HG03039 (cell line): ENCODE results near the gene RAB3C.

Experiments used
- ATAC-seq: cut with Tn5 transposase; IDR thresholded peaks from one replicate; pipeline ENCODE4 v1.9.1; 2021; ENCODE audit warnings: mild to moderate bottlenecking, moderate library complexity; ENCODE audit not compliant: unreplicated experiment

Gene RAB3C

DNA sequence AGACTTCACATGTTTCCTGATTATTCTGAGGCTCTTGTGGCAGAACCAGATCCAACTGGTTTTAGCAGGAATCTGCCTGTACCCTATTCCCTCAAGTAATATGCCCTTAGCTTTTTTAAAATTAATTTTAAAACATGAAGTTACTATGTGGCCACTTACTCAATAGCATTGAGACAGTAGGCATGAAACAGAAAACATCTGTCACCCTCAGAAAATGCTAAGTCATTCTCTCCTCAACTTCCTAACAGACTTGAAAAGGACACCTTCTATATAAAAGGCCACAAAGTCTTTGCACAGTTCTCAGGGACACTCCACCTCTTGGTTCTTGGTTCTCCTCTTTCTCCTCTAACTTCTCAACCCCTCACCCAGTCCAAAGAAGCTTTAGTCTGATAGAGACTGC, 277.8 kb downstream of the RAB3C start:
- no peak for ATAC-seq

DNA sequence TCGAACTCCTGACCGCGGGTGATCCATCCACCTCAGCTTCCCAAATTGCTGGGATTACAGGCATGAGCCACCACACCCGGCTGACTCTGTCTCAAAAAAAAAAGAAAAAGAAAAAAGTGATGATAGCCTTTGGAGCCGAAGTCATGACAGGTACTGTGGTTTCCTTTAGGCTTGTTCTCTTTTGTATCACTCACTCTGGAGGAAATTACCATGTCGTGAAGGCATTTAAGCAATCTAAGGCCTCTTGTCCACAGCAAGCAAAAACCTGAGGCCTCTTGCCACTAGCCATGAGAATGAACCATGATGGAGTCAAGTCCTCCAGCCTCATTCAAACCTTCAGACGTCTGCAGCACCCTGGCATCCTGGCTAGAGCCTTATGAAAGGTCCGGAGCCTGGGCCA, 286.1 kb downstream of the RAB3C start:
- ATAC-seq, result no peak

DNA sequence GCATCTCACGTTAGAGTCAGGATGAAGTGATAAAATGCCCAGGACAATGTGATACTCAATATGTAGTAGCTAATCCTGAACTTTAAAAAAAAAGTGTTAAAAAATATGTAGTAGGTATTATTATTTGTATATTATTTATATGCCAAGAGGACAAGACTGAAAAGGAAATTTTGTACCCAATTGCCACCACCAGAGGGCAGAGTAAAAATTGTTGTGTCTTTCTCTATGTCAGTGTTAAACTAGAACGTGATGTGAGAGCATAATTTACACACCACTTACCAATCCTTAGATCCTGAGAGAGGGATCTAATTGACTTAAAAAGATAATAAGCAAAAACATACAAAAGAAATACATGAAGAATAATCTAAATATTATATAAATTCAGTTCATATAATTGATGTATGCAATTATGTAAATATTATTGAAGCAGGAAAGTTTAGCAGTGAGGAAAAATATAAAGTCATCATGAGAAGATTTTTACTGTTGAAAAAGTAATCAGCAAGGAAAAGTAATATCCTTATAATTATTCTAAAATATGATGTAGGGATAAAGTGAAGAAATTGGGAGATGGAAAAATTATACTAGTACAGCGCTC, 288.9 kb downstream of the RAB3C start:
- no peak for ATAC-seq

DNA sequence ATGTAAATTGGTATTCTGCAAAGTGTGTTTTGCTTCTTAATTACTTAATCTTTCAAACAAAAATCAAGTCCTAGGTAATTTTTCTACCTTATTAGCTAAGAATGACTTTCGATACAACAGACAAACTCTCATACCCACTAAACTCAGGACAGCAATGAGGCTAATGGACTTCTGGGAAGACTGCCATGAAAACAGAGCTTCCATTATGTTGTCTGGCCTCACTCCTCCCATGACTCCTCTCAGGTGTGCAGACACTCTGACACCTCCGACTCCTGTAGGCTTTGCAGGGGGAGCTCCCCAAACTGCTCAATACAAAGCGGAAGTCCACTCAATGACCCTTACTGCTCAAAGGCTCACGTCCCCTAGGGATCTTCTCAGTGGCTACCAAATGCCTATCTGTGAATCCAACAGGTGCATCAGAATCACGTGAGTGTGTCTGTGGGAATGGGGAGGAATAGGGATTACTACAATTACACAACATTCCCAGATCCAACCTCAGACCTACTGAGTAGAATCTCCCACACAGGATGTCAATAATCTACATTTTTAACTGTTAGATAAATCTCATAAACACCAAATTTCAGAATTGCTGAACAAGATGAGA, 289.9 kb downstream of the RAB3C start:
- no peak for ATAC-seq

DNA sequence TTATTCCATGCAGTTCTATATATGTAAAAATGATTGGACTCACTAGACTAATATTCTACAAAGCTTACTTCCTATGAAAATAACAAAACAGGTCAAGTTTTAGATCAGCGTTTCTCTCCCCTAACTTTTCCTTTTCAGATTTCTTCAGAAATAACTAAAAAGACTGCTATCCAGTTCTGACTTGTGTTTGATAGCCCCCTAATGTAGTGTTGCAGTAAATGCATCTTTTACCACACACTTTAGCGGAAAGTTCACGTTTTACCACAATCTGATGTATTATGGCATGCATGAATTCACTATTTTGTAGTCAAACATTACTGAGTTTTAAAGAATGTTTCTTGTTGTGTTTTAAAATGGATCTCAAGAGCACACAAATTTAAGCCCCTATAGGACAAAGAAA, 292.7 kb downstream of the RAB3C start:
- no peak for ATAC-seq

DNA sequence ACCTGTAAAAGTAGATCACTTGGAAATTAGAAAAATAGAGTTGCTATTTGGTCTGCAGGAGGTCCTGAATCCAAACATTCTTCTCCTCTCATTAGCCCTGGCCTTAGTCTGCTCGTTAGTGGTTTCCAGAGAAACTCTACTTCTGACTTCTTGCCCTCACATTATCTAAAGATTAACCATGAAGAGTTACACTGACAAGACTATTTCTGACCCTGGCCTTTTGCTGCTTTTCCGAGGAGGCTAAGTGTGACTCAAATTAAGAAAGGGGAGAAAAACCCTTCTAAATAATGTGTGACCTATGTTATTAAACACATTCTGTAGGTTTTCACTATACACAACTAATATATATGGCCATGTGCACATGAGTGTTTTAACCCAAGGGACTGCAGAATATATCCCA, 302.4 kb downstream of the RAB3C start:
- ATAC-seq, result no peak

DNA sequence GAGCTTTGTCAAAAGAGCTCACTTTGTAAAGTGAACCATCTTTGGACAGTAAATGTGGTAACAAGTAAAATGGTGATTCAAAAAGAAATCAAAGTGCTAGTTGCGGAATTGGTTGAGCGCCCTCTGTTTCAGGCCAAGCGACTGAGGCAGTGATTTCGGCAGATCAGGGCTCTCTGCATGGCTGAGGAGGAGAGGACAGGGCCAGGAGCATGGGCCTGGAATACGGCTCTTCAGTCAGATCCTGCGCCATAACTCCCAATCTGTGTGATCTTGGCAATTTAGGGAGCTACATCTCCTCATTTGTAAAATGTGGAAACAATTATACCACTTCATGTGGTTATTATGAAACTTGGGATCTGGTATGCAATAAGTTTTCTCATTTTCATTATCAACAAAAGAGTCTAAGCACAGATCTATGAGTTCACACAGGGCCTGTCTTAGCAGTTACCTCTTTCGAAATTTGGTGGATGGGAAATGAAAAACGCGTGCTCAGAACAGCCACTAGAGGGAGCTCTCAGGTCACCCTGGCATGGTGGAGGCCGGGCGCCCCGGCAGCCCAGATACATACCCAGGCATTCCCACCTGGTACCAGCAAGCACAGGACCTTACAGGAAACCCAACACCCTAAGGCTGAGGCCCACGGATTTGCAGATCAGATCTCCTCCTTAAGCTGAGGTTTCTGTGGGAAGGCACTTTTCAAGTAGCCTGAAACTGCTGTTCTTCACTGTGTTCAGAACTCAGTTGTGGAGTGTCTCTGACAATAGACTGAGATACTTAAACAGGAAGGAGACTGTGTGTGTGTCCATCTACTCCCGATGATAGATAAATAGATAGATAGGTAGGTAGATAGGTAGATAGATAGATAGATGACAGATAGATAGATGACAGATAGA, 303.7 kb downstream of the RAB3C start:
- peak; percentile 61 for ATAC-seq

DNA sequence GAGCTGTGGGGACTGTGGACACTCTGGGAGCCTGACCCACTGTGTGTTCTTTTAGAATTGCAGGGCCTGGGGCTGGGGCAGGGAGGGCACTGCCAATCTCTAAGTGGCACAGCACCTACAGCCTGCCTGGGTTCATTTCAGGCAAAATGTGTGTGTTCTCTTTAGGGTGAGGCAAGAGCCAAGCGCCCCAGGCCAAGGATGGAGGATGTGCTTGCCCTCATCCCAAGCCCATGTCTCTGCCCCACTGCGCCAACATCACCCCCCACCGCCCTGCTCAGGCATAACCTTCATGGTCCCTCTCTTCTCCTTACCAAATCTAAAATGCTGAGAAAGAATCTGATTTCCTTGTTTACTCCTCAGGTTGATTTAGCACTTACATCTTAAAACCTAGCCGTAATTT, 304.4 kb downstream of the RAB3C start:
- no peak for ATAC-seq

DNA sequence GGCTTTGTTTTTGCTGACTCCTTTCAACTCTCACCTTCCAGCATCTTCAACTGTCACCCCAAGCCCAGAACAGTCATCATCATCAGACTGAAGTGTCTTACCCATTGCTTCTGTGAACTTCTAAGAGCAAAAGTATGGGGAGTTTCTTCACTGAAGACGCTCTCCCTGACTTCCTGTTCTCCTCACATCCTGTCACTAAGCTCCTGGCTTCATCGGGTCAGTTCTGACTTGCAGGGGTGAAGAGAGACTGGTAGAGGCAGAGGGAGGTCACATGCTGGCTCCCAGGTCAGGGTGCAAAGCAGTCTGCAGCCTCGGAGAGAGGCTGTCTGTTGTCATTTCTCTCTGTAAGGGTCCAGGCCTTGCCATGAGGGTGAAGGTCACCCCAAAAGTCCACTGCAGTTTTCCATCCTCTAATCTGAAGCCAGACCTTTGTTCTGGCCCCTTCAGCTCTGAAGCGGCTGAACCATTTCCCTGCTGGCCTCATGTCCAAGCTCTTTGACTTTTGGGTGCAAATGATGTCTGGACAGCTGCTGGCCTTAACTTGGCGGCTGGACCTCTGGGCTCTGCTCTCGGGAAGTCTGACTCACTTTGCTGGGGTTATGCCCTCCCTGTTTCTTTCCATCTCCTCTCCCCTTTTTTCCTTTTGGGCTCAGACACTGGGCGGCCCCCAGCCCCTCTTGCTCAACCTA, 305.0 kb downstream of the RAB3C start:
- ATAC-seq, result no peak

DNA sequence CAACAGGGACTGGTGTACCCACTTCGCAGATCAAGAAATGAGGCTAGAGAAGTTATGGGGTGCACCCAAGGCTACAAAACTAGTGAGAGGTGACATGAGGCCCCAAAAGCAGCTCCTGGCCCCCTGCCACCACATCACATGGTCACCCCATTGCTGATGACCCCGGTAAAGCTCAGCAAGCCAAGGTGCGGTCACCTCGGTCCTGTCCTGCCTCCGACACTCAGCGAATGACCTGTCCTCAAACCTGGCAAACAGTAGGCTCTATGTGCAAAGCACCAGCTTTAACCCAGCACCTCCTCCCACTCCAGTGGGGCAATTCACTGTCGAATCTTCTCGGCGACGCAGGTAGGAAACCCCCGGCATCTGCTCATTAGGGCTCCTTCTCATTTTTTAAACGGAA, 307.4 kb downstream of the RAB3C start:
- no peak for ATAC-seq

DNA sequence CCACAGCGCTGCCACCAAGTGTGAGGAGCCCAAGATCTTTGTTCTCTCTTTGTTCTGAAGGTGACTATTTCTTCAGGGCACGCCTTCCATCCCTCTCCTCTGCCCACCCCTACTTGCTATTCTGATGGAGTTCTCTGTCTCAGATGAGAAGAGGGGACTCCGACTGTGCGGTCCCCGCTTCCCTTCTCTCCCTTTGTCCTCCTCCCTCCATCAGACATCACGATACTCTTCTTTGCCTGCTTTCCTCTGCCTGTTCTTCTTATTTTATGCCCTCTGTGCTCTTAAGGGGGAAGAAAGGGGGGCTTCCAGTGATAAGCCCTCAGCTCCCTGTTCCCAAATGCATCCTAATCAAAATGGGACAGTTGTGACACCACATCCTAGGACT, 307.8 kb downstream of the RAB3C start:
- ATAC-seq, result no peak

DNA sequence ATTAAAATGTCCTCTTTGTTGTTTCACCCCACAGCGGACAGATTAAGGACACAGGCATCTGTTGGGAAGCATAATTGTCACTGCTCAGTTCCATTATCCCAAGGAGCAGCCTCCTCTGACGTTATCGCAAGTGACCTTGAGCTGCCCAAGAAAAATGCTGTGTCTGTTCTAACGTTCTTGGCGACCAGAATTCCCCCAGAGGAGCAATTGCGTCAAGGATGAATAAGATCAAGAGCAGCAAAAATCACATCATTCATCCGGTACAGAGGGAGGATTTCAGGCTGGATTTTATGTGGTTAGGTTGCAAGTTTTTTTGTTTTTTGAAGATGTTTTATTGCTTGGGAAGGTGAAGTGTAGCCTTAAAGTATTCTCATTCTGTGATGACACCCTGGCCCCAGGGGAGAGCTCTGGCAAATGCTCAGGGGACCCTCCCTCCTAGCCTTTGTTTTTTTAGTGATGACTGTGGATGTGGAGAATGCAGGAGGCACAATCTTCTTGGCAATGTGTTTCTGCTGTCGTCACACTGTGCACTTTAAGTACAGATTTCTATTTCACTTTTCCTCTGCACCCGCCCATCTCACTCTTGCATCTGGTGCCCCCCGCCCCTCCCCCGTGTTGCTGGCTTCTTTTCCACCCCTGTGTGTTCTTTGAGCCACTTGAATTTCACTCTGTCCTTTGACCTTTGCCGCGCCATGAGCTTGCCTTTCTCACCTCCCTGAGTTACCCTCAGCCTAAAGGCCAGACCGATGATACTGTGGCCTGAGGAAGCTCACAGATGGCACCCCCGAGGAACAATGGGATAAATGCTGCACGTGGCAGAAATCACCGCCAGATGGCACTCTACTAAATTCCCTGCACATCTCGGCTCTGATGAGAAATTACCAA, 308.5 kb downstream of the RAB3C start:
- ATAC-seq, result peak; percentile 39

DNA sequence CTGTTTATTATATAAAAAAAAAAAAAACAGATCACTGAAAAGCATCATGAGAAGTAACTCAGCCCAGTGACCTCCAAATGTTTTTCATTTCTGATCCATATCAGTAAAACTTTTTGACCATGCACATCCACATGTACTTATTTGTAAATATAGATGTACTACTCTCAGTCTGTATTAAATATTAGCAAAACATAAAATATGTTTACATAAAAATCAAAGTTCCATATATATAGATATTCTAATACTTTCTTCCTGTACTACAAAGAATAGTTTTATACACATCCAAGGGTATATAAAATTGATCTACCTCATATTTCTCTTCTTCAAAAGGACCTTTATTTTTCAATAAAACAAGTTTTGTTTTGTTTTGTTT, 309.1 kb downstream of the RAB3C start:
- ATAC-seq, result no peak

DNA sequence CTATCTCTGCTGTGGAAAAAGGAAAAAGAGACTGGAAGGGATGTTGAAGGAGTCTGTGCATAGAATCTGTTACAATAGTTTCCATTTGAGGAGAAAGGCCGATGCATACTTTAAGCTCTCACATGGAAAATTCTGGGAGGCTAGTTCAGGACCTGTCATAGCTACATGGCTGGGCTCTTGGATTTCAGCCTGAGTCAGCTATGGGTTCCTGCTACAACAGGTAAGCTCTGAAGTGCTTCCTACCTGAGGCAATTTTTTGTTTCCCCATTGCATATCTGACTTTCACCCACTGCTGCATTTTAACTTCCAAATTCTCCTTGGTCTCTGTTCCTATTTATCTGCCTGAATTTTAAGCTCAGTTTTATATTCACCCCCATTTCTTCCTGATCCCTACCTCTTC, 310.7 kb downstream of the RAB3C start:
- ATAC-seq, result no peak

DNA sequence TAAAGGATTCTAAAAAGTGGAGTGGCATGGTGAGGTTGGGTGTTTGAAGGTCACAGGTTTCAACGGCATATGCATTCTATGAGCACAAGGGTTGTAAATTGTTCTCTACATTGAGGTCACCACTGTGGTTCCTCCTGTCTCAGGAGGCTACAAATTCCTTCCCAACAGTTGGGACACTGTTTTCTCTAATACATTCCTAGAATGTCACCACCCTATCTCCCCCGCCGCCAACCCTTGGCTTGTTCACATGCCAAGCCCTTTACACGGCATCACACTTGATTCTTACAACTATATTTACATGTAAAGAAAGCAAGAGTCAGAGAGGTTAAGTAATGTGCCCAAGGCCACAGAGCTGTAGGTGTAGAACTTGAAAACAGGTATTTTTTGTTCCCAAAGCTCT, 315.1 kb downstream of the RAB3C start:
- no peak for ATAC-seq

DNA sequence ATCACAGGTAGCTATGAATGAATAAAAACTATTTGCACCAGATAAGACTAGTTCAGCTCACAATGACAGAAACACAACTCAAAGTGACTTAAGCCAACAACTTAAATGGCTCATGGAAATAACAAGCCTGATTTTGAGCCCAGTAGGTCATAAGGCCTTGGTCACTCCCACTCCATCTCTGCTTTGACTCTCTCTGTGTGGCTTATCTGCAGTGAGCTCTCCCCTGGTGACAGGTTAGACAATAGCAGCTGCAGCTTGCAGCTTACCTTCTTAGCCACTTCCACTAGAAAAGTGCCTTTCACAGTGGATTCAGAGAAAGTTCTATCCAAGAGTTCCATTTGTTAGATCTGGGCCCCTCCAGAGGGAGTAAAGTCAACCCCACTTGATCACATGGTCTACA, 315.7 kb downstream of the RAB3C start:
- no peak for ATAC-seq

DNA sequence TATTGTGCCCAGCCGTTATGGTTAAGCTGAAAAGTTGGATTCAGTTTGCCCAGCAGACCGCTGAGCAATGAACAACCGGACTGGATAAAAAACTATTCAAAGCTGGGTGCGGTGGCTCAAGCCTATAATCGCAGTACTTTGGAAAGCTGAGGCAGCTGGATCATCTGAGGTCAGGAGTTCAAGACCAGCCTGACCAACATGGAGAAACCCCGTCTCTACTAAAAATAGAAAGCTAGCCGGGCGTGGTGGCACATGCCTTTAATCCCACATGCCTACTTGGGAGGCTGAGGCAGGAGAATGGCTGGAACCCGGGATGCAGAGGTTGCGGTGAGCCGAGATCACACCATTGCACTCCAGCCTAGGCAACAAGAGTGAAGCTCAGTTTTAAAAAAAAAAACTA, 318.4 kb downstream of the RAB3C start:
- ATAC-seq, result no peak

DNA sequence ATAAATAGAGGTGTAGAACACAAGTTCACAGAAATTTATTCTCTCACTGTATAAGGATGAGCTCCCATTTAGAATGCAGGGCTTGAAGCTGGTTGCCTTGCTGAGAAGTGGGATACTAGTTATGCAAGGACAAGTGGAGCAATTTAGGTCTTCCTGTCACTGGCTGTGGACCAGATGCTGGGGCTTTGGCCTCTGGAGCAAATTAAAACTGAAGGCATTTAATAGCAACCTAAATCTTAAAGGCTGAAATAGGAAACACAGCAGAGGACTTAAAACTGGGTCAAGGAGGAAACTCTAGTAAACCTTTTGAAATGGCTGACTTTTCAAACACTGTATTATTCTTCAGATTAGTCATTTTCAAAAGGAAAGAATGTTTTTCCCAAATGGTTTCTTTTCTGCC, 319.4 kb downstream of the RAB3C start:
- ATAC-seq, result no peak

DNA sequence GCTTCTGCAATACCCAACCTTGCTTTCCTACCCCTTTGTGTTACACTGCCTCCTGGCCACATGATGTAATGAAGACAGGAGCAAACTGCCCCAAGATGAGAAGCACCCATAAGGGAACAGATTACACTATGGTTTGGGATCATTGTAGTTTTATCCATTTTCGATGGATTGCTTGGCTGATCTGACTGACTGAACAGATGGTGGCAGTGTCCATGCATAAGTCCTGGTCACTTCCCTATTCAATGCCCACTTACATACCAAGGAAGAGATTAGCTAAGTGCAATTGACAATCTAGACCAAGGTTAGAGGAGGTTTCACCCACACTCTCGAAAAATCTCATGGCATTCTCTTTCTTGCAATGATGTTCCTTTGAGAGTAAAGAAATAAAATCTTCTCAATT, 319.9 kb downstream of the RAB3C start:
- ATAC-seq, result no peak

DNA sequence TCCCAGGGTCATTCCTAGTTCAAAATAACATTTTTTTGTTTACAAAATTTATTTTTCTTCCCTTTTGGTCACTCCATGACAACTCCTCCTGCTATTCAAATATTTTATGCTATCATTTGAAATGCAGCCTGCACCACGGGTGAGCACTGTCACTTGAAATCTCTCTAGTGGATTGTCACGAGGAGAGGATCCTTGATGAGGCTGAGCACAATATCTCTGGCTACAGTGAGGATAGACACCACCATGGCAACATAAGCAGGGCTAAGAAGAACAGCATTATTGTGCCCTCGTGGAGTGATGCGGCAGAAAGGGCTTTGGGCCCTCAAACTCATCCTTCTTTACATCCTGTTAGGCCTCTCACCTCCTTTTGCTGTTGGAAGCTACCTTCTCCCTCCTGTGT, 321.9 kb downstream of the RAB3C start:
- ATAC-seq, result no peak

DNA sequence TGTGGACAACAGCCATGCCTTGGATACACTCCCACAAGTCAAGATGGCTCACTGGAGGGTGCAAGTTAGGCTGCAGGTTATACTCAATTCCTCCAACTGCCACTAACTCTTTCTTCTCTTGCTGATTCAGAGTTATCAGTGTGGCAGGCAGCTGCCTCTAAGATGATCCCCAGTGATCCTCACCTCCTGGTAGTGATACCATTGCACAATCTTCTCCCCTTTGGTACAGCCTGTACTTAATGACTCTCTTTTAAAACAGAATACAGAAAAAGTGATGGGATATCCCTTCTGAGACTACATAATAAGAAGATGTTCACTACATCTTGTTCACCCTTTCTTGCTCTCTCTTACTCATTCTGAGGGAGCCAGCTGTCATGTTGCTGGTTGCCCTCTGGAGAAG, 323.1 kb downstream of the RAB3C start:
- ATAC-seq, result no peak
